GM12875 (cell line): ENCODE results near the gene COLEC12.

Experiments used
- H3K4me3 ChIP-seq: one replicate; pipeline ENCODE4 v1.5.1; 2011; ENCODE audit warnings: low read depth, low read length, control low read depth
- CTCF ChIP-seq: IDR thresholded peaks from 2 replicates; pipeline ENCODE4 v1.5.1; 2011; ENCODE audit warnings: low read depth, mild to moderate bottlenecking, control low read depth, inconsistent platforms, low read length, moderate library complexity, borderline replicate concordance; ENCODE audit not compliant: insufficient read depth

COLEC12 gene

DNA sequence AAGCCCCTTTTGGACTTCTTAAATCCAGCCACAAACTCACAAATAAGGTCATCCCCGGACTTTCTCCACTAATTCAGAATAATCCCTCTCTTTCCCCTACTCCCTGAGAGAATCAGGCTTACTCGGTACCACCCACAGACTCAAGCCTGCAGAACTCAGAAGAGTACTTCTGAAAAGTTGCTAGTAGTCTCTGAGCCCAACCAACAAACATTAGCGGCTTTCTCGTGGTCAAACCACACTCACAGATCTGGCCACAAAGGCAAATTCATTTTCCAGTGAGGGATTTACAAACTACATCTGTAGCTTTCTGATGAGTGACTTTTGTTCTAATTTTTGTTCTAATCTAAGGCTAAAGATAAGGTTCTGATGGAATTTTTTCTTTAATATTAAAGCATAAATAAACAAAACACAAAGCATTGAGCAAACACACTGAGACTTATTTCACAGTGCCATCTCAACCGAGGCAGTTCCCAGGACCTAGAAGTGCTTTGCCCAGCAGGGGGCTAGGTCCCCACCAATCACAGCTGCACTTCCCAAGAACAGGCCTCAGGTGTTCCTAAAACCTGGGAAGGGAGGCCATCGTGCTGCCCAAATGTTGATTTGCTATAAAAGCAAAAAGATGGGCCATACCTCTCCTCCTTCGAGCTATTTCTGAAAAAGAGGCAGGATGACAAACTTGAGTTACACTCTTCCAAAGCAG is 110.7 kb downstream of the COLEC12 start:
- peak; percentile 14; the same call in 1 of the 2 replicates for TF ChIP-seq CTCF
- no peak overlapping the region for H3K4me3 ChIP-seq

- no peak for TF ChIP-seq CTCF
- no peak overlapping the region for H3K4me3 ChIP-seq
These were observed 112.3 kb downstream of the COLEC12 start for GRCh38 chr18:388200-388599.

DNA sequence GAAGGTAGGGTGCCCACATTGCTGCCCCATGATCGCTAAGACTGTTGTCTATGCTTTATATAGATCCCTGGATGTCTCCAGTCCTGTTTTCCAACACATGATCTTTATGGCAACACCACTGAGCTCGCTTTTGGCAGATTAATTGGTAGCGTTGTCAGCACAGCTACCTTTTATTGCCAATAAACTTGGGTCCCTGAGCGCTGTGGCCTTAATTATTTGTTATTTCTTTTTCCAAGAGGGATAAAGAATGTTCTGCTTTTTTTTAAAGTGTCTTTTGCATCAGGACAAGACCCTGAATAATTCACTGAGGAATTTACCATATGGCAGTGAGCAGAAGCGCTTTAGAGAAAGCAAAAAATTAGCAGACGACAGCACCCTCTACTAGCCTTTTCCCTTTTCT is 113.5 kb downstream of the COLEC12 start:
- TF ChIP-seq CTCF = no peak
- H3K4me3 ChIP-seq = no peak overlapping the region

GRCh38 chr18:384897-385296 is 115.6 kb downstream of the COLEC12 start:
- H3K4me3 ChIP-seq = no peak overlapping the region
- no peak for TF ChIP-seq CTCF

DNA sequence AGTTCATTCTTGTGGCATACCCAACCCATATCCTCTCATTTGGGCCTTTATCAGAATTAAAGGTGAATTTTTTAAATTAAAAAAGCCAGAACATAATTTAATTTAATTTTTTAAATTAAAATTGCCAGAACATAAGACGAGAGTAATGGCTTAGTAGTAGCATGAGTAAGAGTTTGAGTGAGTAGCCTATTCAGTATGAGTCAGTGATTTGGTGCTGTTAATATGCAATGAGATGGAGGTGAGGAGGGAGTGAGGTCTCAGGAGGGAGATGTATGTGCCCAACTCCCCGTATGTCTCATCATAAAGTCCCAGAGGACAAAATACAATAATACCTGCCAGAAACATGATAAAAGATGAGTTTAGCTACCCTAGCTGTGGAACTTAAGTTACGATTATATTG is 117.4 kb downstream of the COLEC12 start:
- no peak for TF ChIP-seq CTCF
- no peak overlapping the region for H3K4me3 ChIP-seq

GRCh38 chr18:382423-382984 is 118.0 kb downstream of the COLEC12 start:
- no peak overlapping the region for H3K4me3 ChIP-seq
- no peak for TF ChIP-seq CTCF

DNA sequence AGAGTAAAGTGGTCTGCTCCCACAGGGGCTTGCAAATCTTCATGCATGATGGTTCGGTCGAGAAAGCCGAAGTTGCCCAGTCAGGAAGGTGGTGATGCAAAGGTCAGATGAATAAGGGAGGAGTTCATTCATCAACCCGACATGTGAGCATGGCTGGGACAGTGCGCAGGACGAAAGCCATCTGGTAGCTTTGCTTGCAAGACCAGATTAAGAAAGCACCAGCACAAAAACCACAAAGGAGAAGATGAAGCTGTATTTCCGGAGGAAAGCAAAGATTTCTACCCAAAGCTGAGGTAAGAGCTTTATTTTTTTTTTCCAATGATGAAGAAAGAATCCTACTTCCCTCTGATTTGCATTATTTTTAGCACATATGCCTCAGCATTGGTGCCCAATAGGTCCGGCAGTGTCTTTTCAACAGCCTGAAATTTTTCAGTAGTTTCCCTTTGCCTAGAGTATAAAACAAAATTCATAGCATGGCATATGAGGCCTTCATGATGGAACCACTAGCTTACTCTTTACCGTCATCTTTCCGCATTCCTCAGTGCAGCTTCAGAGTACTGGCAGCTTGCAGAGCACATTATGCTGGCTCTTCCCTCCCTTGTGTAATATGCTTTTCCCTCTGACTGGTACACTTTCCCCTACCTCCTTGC is 120.7 kb downstream of the COLEC12 start:
- no peak for TF ChIP-seq CTCF
- H3K4me3 ChIP-seq = no peak overlapping the region
